Activated T-cell treated with anti-CD3 and anti-CD28 coated beads, Interleukin-2, amount 50 U/mL, for 72 hours (primary cell): ENCODE measurements around the gene GCH1. TPM values are rescaled to one million over a fixed set of nuclear protein-coding genes. Genes with fewer than 3 reads are reported as not detected.

Source experiments
- ATAC-seq, 2 donors: fragments of 150-1000 bp; cut with Tn5 transposase; replicated peaks in 1 of 2; 2 replicates each; pipeline ENCODE4 v1.10.0; 2021; ENCODE audit warnings: moderate library complexity in 2 of 2, mild to moderate bottlenecking in 1 of 2
- DNase-seq, 2 donors: peaks; one replicate each; pipeline ENCODE4 v3.0.0; 2021 to 2022; ENCODE audit warnings: mixed read lengths in 1 of 2
- H3K27ac Mint-ChIP-seq: one replicate; pipeline ENCODE4 v1.8.0; 2022; ENCODE audit warnings: mild to moderate bottlenecking, moderate library complexity, mixed read lengths
- H3K27me3 Mint-ChIP-seq: one replicate; pipeline ENCODE4 v1.8.0; 2022; ENCODE audit warnings: low read depth, mixed read lengths
- H3K36me3 Mint-ChIP-seq, 2 donors: one replicate each; pipeline ENCODE4 v1.8.0; 2022; ENCODE audit warnings: mixed read lengths in 2 of 2, mild to moderate bottlenecking in 1 of 2; ENCODE audit not compliant: insufficient read depth in 2 of 2
- H3K4me1 Mint-ChIP-seq: one replicate; pipeline ENCODE4 v1.8.0; 2022; ENCODE audit warnings: low read depth, mixed read lengths
- H3K4me3 Mint-ChIP-seq, 2 donors: one replicate each; pipeline ENCODE4 v1.8.0; 2022; ENCODE audit warnings: mild to moderate bottlenecking in 2 of 2, mixed read lengths in 2 of 2, moderate library complexity in 2 of 2
- H3K9me3 Mint-ChIP-seq, 2 donors: one replicate each; pipeline ENCODE4 v1.8.0; 2022; ENCODE audit warnings: mixed read lengths in 2 of 2
- total RNA-seq, 2 donors: library from RNA; stranded (reverse); gene quantifications; one replicate each; pipeline ENCODE4 v1.2.3, GENCODE V29; 2022

Gene GCH1
- total RNA-seq, 2 donors from 2014 or later, result 35.3 to 54.0 TPM

DNA sequence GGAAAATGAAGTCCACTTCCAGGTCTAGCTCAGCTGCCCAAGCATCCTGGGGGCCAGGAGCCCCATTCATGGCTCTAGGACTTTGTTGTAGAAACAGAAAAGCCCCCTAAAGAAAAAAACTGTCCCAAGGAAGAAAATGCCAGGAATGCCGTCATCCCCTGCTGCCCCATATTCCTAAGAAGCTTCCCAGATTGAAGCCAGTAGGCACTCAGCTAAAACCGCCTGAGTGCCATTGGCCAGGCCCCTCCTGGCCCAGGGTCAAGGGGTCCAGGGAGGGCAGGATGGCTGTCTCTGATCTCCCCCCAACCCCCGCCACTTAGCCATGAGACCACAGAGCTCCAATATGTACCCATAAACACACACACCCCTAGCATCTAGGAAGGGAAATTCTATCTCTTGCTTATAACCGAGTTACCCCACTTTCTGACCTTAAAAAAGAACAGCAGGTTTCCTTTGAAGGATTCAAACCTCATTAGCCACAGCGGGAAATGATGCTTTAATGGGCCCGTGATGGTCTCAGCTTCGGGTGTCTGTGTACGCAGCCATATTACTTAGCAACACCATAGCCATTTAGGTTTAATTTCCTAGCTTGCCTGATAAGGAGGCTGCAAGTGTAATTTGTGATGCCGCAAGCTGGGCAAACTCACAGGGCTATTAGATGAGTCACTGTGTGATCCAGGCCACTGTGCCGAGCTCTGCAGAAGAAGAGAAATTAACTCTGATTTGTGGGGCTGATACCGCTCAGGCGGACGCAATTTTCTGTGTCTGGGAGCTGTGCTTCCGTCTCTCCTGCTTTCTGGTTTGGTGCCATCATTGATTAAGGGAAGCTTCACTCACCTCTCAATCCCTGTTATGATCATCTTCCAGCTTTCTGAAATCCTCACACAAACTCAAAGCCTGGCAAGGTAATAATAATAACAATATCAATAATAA is 84.2 kb downstream of the GCH1 start:
- no peak overlapping the region for H3K27ac Mint-ChIP-seq
- no peak for DNase-seq
- H3K4me1 Mint-ChIP-seq, result no peaks in the 10 kb centered on the region

GRCh38 chr14:54817506-54817905 is 85.1 kb downstream of the GCH1 start:
- ATAC-seq (no peak), DNase-seq (no peak)
- Mint-ChIP-seq H3K9me3 (peaks cover 0 to 2% of the 10 kb centered on the region in 2 donors), H3K4me1 (no peaks in the 10 kb centered on the region), H3K4me3 (no peak overlapping the region), H3K27me3 (peaks cover 18% of the 10 kb centered on the region), H3K27ac (no peak overlapping the region), H3K36me3 (no peaks in the 10 kb centered on the region)

More for the DNA sequence above, 84.2 kb downstream of the GCH1 start:
- peaks cover 18% of the 10 kb centered on the region for H3K27me3 Mint-ChIP-seq
- peaks cover 0 to 2% of the 10 kb centered on the region in 2 donors for H3K9me3 Mint-ChIP-seq
- ATAC-seq, result no peak
- no peak overlapping the region for H3K4me3 Mint-ChIP-seq
- no peaks in the 10 kb centered on the region for H3K36me3 Mint-ChIP-seq

GRCh38 chr14:54816450-54816849 is 86.2 kb downstream of the GCH1 start:
- Mint-ChIP-seq H3K4me1 (no peaks in the 10 kb centered on the region), H3K4me3 (no peak overlapping the region), H3K9me3 (no peaks in the 10 kb centered on the region), H3K27ac (no peak overlapping the region), H3K36me3 (no peaks in the 10 kb centered on the region), H3K27me3 (peaks cover 18% of the 10 kb centered on the region)
- no peak for DNase-seq
- ATAC-seq, result no peak

GRCh38 chr14:54815515-54815914 is 87.1 kb downstream of the GCH1 start:
- no peak overlapping the region for H3K27ac Mint-ChIP-seq
- no peak for ATAC-seq
- no peak for DNase-seq
- H3K36me3 Mint-ChIP-seq, result no peaks in the 10 kb centered on the region
- H3K4me3 Mint-ChIP-seq, result no peak overlapping the region
- no peaks in the 10 kb centered on the region for H3K4me1 Mint-ChIP-seq
- no peaks in the 10 kb centered on the region for H3K9me3 Mint-ChIP-seq
- H3K27me3 Mint-ChIP-seq, result peaks cover 15% of the 10 kb centered on the region

DNA sequence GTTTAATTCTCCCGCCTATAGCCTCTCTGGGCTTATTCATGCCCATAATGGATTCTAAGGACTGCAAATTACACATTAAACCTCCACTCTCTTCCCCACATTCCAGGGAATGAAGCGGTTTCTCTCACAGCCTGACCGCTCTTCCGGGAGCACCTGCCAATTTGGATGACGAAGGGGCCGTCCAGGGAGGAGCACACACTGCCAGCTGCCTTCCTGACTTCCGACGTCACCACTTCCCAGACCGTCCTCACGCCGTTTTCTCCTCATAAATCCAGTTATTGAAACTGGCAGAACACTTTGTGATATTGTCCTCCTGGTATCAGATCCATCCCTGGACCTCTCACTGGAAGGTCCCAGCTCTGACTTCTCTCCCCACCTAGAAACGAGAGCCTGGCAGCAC is 87.6 kb downstream of the GCH1 start:
- ATAC-seq (no peak), DNase-seq (no peak)
- H3K27ac Mint-ChIP-seq, result no peak overlapping the region
- peaks cover 1% of the 10 kb centered on the region for H3K4me1 Mint-ChIP-seq
- H3K36me3 Mint-ChIP-seq, result no peaks in the 10 kb centered on the region
- no peak overlapping the region for H3K4me3 Mint-ChIP-seq
- peaks cover 10% of the 10 kb centered on the region for H3K27me3 Mint-ChIP-seq
- no peaks in the 10 kb centered on the region for H3K9me3 Mint-ChIP-seq

GRCh38 chr14:54814076-54814475 is 88.5 kb downstream of the GCH1 start:
- Mint-ChIP-seq H3K27ac (no peak overlapping the region), H3K4me1 (peaks cover 7% of the 10 kb centered on the region), H3K27me3 (peaks cover under 1% of the 10 kb centered on the region), H3K4me3 (no peak overlapping the region), H3K36me3 (no peaks in the 10 kb centered on the region), H3K9me3 (no peaks in the 10 kb centered on the region)
- ATAC-seq (peak in 1 of 2 donors; percentile 47), DNase-seq (peak; percentile 46 to 56)

GRCh38 chr14:54813081-54813480 is 89.5 kb downstream of the GCH1 start:
- no peaks in the 10 kb centered on the region for H3K36me3 Mint-ChIP-seq
- H3K9me3 Mint-ChIP-seq, result no peaks in the 10 kb centered on the region
- no peak overlapping the region for H3K27ac Mint-ChIP-seq
- no peak overlapping the region for H3K4me3 Mint-ChIP-seq
- DNase-seq, result no peak
- no peak for ATAC-seq
- H3K27me3 Mint-ChIP-seq, result no peaks in the 10 kb centered on the region
- peaks cover 7% of the 10 kb centered on the region for H3K4me1 Mint-ChIP-seq

DNA sequence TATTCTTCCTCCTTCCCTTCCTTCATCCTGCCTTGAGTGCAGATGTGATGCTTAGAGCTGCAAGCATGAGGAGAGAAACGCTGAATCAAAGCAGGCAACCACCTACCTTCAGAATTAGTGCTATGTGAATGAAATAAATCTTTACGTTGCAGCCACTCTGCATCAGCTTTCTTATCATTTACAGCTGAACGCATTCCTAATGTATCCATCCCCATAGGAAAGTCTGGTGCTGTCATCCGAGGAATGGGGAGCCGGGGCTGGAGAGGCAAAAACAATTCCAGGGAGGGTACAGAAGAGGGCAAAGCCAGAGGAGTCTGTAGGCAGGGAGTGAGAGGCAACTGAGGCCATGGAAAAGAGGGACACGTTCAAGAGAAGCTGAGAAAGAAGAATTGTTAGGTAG is 90.0 kb downstream of the GCH1 start:
- H3K27me3 Mint-ChIP-seq, result no peaks in the 10 kb centered on the region
- H3K4me3 Mint-ChIP-seq, result no peak overlapping the region

DNA sequence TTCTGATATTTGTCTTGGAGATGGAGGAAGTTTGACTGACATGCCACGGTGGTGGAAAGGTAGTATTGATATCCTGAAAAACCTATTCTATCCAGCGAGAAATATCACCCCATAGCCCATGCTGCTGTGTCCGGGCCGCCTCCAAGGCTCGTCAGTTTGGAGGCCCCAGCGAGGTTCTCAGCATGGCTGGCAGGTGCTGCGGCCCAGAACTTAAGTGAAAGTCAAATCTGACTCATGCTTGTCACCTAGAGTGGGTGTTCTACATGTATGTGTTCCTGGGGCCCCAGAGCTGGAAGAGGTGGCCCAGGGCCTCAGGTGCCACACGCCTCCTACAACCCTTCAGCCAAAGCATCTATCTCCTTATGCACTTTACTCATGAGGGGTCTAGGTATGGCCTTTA is 92.9 kb downstream of the GCH1 start:
- Mint-ChIP-seq H3K4me1 (peaks cover 16% of the 10 kb centered on the region), H3K27me3 (peaks cover 8% of the 10 kb centered on the region), H3K4me3 (no peak overlapping the region), H3K9me3 (no peaks in the 10 kb centered on the region), H3K36me3 (no peaks in the 10 kb centered on the region), H3K27ac (no peak overlapping the region)
- ATAC-seq (peak; percentile 47 to 54), DNase-seq (peak; percentile 12 to 17)

More for the DNA sequence above, 90.0 kb downstream of the GCH1 start:
- DNase-seq (no peak), ATAC-seq (no peak)
- Mint-ChIP-seq H3K4me1 (peaks cover 7% of the 10 kb centered on the region), H3K9me3 (no peaks in the 10 kb centered on the region), H3K36me3 (no peaks in the 10 kb centered on the region), H3K27ac (no peak overlapping the region)

DNA sequence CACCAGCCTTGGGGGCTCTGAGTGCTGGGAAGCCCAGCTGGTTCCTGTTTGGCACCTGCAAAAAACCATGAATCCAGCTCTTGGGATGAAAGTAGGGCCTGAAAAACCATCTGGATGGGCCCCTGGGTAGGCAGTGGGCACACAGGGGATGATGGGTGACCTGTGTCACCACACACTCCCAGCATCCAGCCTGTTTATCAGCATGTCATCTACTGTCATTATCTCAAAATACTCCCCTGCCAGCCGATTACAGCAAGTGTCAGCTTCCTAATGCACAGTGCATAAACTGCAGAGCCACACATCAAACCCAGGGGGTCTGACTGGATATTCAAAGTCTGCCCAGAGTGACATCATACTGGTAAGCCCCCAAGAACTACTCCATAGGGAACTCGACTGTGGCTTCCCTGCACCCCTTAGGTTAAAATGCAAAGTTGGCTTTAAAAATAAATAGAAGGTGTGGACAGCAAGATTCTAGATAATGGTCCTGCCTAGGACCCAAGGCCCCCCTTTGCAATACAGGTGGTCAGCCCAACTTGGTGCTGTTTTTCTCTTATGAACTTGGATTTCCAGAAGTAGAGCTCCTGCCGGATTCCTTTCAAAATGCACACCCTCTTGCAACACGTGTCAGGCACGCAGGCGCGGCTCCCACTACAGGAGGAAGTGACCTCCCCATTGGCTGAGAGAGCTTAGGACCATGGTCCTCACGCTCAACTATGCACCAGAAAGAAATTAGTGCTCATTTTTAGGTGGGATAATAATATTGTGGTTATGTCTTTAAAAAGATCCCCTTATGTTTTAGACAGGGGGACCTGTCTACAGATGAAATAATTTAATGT is 94.1 kb downstream of the GCH1 start:
- Mint-ChIP-seq H3K4me1 (peaks cover 16% of the 10 kb centered on the region), H3K9me3 (no peaks in the 10 kb centered on the region), H3K27ac (no peak overlapping the region), H3K36me3 (no peaks in the 10 kb centered on the region), H3K4me3 (no peak overlapping the region), H3K27me3 (peaks cover 17% of the 10 kb centered on the region)
- ATAC-seq (no peak), DNase-seq (no peak)

GRCh38 chr14:54807881-54808280 is 94.7 kb downstream of the GCH1 start:
- ATAC-seq (no peak), DNase-seq (no peak)
- Mint-ChIP-seq H3K4me3 (no peak overlapping the region), H3K27me3 (peaks cover 20% of the 10 kb centered on the region), H3K4me1 (peaks cover 16% of the 10 kb centered on the region), H3K9me3 (no peaks in the 10 kb centered on the region), H3K36me3 (no peaks in the 10 kb centered on the region), H3K27ac (no peak overlapping the region)

DNA sequence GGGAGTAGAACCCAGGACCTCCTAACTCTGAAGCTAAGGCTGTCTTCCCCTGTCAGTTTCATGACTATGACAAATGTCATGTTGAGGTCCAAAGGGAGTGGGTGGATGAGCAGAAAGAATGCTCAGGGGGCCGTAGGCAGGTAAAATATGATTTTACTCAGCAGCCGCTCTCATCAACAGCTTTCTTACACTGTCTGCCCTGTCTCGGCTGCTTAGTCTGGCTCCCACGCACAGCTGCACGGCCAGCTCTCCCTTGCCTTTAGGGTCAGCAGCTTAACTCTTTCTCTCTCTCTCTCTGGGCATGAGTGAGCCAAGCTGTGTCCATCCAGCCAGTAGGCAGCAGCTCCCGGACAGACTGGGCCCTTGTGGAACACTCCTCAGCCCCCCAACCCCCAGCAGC is 95.2 kb downstream of the GCH1 start:
- Mint-ChIP-seq H3K27ac (no peak overlapping the region), H3K4me3 (no peak overlapping the region), H3K36me3 (no peaks in the 10 kb centered on the region), H3K4me1 (peaks cover 16% of the 10 kb centered on the region), H3K9me3 (no peaks in the 10 kb centered on the region), H3K27me3 (peaks cover 24% of the 10 kb centered on the region)
- no peak for DNase-seq
- ATAC-seq, result peak in 1 of 2 donors; percentile 22

GRCh38 chr14:54806616-54807015 is 96.0 kb downstream of the GCH1 start:
- Mint-ChIP-seq H3K36me3 (no peaks in the 10 kb centered on the region), H3K27ac (no peak overlapping the region), H3K9me3 (no peaks in the 10 kb centered on the region), H3K4me3 (no peak overlapping the region), H3K27me3 (peaks cover 26% of the 10 kb centered on the region), H3K4me1 (peaks cover 16% of the 10 kb centered on the region)
- ATAC-seq, result no peak
- no peak for DNase-seq
